ENCODE measurements around the gene ARIH2. TPM values are rescaled to one million over a fixed set of nuclear protein-coding genes. Genes with fewer than 3 reads are reported as not detected.

The ARIH2 gene
- total RNA-seq, 2 donors from 2014 or later: 43.1 to 99.5 TPM

- TF ChIP-seq CTCF (IDR thresholded peaks at IDR 0.05) (no peak), POLR2A (IDR thresholded peaks at IDR 0.05) (no peak)
- Histone ChIP-seq H3K4me1 (peaks cover 32% of the 10 kb centered on the region), H3K27ac (peak overlapping the region in 1 of 4 donors; percentile 85), H3K36me3 (replicated peaks in 1 of 2; ENCODE audit: insufficient read depth in 1 of 2, low read depth in 2 of 2) (no peaks in the 10 kb centered on the region), H3K9me3 (no peaks in the 10 kb centered on the region), H3K4me3 (no peak overlapping the region), H3K27me3 (no peaks in the 10 kb centered on the region)
- intact Hi-C loops (cut with DNase I): no loop called here
- WGBS, 2 donors: 66 to 72% methylated on average over 5 of the region's 5 CpGs
- DNase-seq (no peak), ATAC-seq (no peak)
Measured at GRCh38 chr3:48991851-48992545, 73.4 kb downstream of the ARIH2 start.

- DNase-seq (no peak), ATAC-seq (no peak)
- H3K36me3 ChIP-seq (replicated peaks in 1 of 2; ENCODE audit: insufficient read depth in 1 of 2, low read depth in 2 of 2): no peaks in the 10 kb centered on the region
- intact Hi-C loops (cut with DNase I): no loop called here
- no peak overlapping the region for H3K4me3 ChIP-seq
- H3K27me3 ChIP-seq: no peaks in the 10 kb centered on the region
- no peak overlapping the region for H3K27ac ChIP-seq
- no peak for TF ChIP-seq POLR2A (IDR thresholded peaks at IDR 0.05)
- TF ChIP-seq CTCF (IDR thresholded peaks at IDR 0.05): no peak
- no peaks in the 10 kb centered on the region for H3K9me3 ChIP-seq
- peaks cover 25% of the 10 kb centered on the region for H3K4me1 ChIP-seq
Measured at GRCh38 chr3:48993834-48994233, 75.2 kb downstream of the ARIH2 start.

GRCh38 chr3:48996640-48997039 lies 78.0 kb downstream of the ARIH2 start:
- 91 to 97% methylated on average over 5 to 8 of the region's 8 CpGs for WGBS, 2 donors
- no peak overlapping the region for H3K27ac ChIP-seq
- DNase-seq (no peak), ATAC-seq (no peak)
- peaks cover 6% of the 10 kb centered on the region for H3K4me1 ChIP-seq
- no peaks in the 10 kb centered on the region for H3K36me3 ChIP-seq (replicated peaks in 1 of 2; ENCODE audit: insufficient read depth in 1 of 2, low read depth in 2 of 2)
- H3K9me3 ChIP-seq: no peaks in the 10 kb centered on the region
- H3K27me3 ChIP-seq: no peaks in the 10 kb centered on the region
- intact Hi-C loops (cut with DNase I): no loop called here
- no peak for TF ChIP-seq POLR2A (IDR thresholded peaks at IDR 0.05)
- TF ChIP-seq CTCF (IDR thresholded peaks at IDR 0.05): no peak
- H3K4me3 ChIP-seq: no peak overlapping the region

GRCh38 chr3:48997102-48997635 lies 78.5 kb downstream of the ARIH2 start:
- intact Hi-C loops (cut with DNase I): no loop called here
- ATAC-seq: no peak
- H3K4me3 ChIP-seq: no peak overlapping the region
- peaks cover 1% of the 10 kb centered on the region for H3K4me1 ChIP-seq
- no peak overlapping the region for H3K27ac ChIP-seq
- WGBS, 2 donors: 79 to 92% methylated on average over 2 to 8 of the region's 8 CpGs
- H3K27me3 ChIP-seq: no peaks in the 10 kb centered on the region
- H3K36me3 ChIP-seq (replicated peaks in 1 of 2; ENCODE audit: insufficient read depth in 1 of 2, low read depth in 2 of 2): no peaks in the 10 kb centered on the region
- DNase-seq: no peak
- H3K9me3 ChIP-seq: no peaks in the 10 kb centered on the region
- no peak for TF ChIP-seq CTCF (IDR thresholded peaks at IDR 0.05)
- no peak for TF ChIP-seq POLR2A (IDR thresholded peaks at IDR 0.05)
